HEK293 (cell line): Measurements from ENCODE around the gene RPL29.

Source experiments
- CTCF ChIA-PET: fragments of 350-600 bp; formaldehyde crosslinking; extraction: SDS; loops from one replicate; lab custom pipeline; 2021; ENCODE audit warnings: antibody characterized with exemption; lab: Yijun Ruan, JAX
- POLR2A ChIA-PET: fragments of 300-600 bp; formaldehyde crosslinking; extraction: SDS; loops from one replicate; lab custom pipeline; 2020; ENCODE audit warnings: antibody characterized with exemption, inconsistent platforms; lab: Yijun Ruan, JAX
- H3K27ac ChIP-seq: fragments of 200-500 bp; sonication (Bioruptor generic); 2 replicates; pipeline ENCODE4 v1.5.1; 2014; ENCODE audit warnings: low read depth, low read length, control low read depth, inconsistent platforms; ENCODE audit errors: extremely low read depth
- H3K36me3 ChIP-seq, 2 experiments: fragments of 200-500 bp in 1 of 2; sonication (Bioruptor generic) in 1 of 2; 1 replicate in 1 of 2; 2 replicates in 1 of 2; pipeline ENCODE4 v1.5.1; 2014 to 2017; ENCODE audit warnings: inconsistent platforms in 2 of 2, low read length in 2 of 2; ENCODE audit not compliant: control insufficient read depth in 2 of 2, insufficient read depth in 1 of 2
- H3K4me1 ChIP-seq: fragments of 200-500 bp; sonication (Bioruptor generic); 2 replicates; pipeline ENCODE4 v1.5.1; 2014; ENCODE audit warnings: mild to moderate bottlenecking, low read length, inconsistent platforms; ENCODE audit not compliant: control insufficient read depth, insufficient read depth
- H3K4me3 ChIP-seq: 2 replicates; pipeline ENCODE4 v1.5.1; 2011; ENCODE audit warnings: low read depth, mild to moderate bottlenecking, control low read depth, low read length, moderate library complexity
- H3K9me3 ChIP-seq: fragments of 200-500 bp; sonication (Bioruptor generic); 2 replicates; pipeline ENCODE4 v1.5.1; 2014; ENCODE audit warnings: low read depth, low read length, inconsistent platforms; ENCODE audit not compliant: control insufficient read depth, insufficient read depth
- HOXC10 ChIP-seq: sonication (generic); formaldehyde crosslinking; IDR thresholded peaks from 2 replicates; pipeline ENCODE4 v1.8.1; 2023; ENCODE audit warnings: mild to moderate bottlenecking, missing genetic modification reagents
- HOXD13 ChIP-seq: sonication (generic); formaldehyde crosslinking; IDR thresholded peaks from 2 replicates; pipeline ENCODE4 v1.8.0; 2022; ENCODE audit warnings: missing genetic modification reagents, borderline replicate concordance
- KLF7 ChIP-seq: fragments of 450-650 bp; formaldehyde crosslinking; IDR thresholded peaks from 2 replicates; pipeline ENCODE4 v1.5.1; 2016; ENCODE audit warnings: missing biosample characterization, missing genetic modification characterization, borderline replicate concordance
- KLF9 ChIP-seq: fragments of 450-650 bp; formaldehyde crosslinking; IDR thresholded peaks from 2 replicates; pipeline ENCODE4 v1.5.1; 2016; ENCODE audit warnings: missing biosample characterization, missing genetic modification characterization, low read depth
- SP3 ChIP-seq: fragments of 450-650 bp; formaldehyde crosslinking; IDR thresholded peaks from 2 replicates; pipeline ENCODE4 v1.5.1; 2016; ENCODE audit warnings: missing biosample characterization, missing genetic modification characterization
- ZBTB48 ChIP-seq: fragments of 450-650 bp; formaldehyde crosslinking; IDR thresholded peaks from 2 replicates; pipeline ENCODE4 v1.5.1; 2016; ENCODE audit warnings: missing biosample characterization, missing genetic modification characterization
- ZBTB8A ChIP-seq: fragments of 450-650 bp; formaldehyde crosslinking; IDR thresholded peaks from 2 replicates; pipeline ENCODE4 v1.5.1; 2016; ENCODE audit warnings: missing biosample characterization, missing genetic modification characterization
- ZNF10 ChIP-seq: fragments of 450-650 bp; formaldehyde crosslinking; IDR thresholded peaks from 2 replicates; pipeline ENCODE4 v1.5.1; 2017; ENCODE audit warnings: missing biosample characterization, missing genetic modification characterization
- ZNF157 ChIP-seq: fragments of 450-650 bp; formaldehyde crosslinking; IDR thresholded peaks from 2 replicates; pipeline ENCODE4 v1.5.1; 2016; ENCODE audit warnings: missing biosample characterization, missing genetic modification characterization
- ZNF174 ChIP-seq: fragments of 450-650 bp; formaldehyde crosslinking; IDR thresholded peaks from 2 replicates; pipeline ENCODE4 v1.5.0; 2017; ENCODE audit warnings: missing biosample characterization, mild to moderate bottlenecking, missing genetic modification characterization
- ZNF184 ChIP-seq: fragments of 450-650 bp; IDR thresholded peaks from 2 replicates; pipeline ENCODE4 v1.5.1; 2018; ENCODE audit warnings: missing biosample characterization, mild to moderate bottlenecking, missing genetic modification characterization
- ZNF202 ChIP-seq: fragments of 450-650 bp; formaldehyde crosslinking; IDR thresholded peaks from 2 replicates; pipeline ENCODE4 v1.5.1; 2016; ENCODE audit warnings: missing biosample characterization, missing genetic modification characterization, borderline replicate concordance
- ZNF354C ChIP-seq: fragments of 450-650 bp; formaldehyde crosslinking; IDR thresholded peaks from 2 replicates; pipeline ENCODE4 v1.5.1; 2016; ENCODE audit warnings: missing biosample characterization, missing genetic modification characterization, low read depth, borderline replicate concordance
- ZNF521 ChIP-seq: fragments of 450-650 bp; formaldehyde crosslinking; IDR thresholded peaks from 2 replicates; pipeline ENCODE4 v1.5.1; 2017; ENCODE audit warnings: missing biosample characterization, mild to moderate bottlenecking, missing genetic modification characterization
- ZNF560 ChIP-seq: fragments of 450-650 bp; formaldehyde crosslinking; IDR thresholded peaks from 2 replicates; pipeline ENCODE4 v1.5.1; 2017; ENCODE audit warnings: missing biosample characterization, missing genetic modification characterization, borderline replicate concordance
- ZNF561 ChIP-seq: fragments of 450-650 bp; IDR thresholded peaks from 2 replicates; pipeline ENCODE4 v1.5.1; 2018; ENCODE audit warnings: missing biosample characterization, missing genetic modification characterization, borderline replicate concordance
- ZNF596 ChIP-seq: fragments of 450-650 bp; IDR thresholded peaks from 2 replicates; pipeline ENCODE4 v1.5.0; 2018; ENCODE audit warnings: missing biosample characterization, mild to moderate bottlenecking, missing genetic modification characterization, moderate library complexity
- ZNF610 ChIP-seq: fragments of 450-650 bp; formaldehyde crosslinking; IDR thresholded peaks from 2 replicates; pipeline ENCODE4 v1.5.1; 2016; ENCODE audit warnings: missing biosample characterization, missing genetic modification characterization, borderline replicate concordance
- ZNF785 ChIP-seq: fragments of 450-650 bp; formaldehyde crosslinking; IDR thresholded peaks from 2 replicates; pipeline ENCODE4 v1.5.1; 2016; ENCODE audit warnings: missing biosample characterization, missing genetic modification characterization
- TF ChIP-seq, protein P1 (sequence below): fragments of 450-650 bp; formaldehyde crosslinking; optimal IDR thresholded peaks from 2 replicates; pipeline ENCODE3; 2016; ENCODE audit warnings: missing biosample characterization, mild to moderate bottlenecking, missing genetic modification characterization
- TF ChIP-seq, protein P2 (sequence below): fragments of 450-650 bp; formaldehyde crosslinking; IDR thresholded peaks from 2 replicates; pipeline ENCODE4 v1.5.1; 2016; ENCODE audit warnings: missing biosample characterization, missing genetic modification characterization
- TF ChIP-seq, protein P3 (sequence below): fragments of 450-650 bp; formaldehyde crosslinking; IDR thresholded peaks from 2 replicates; pipeline ENCODE4 v1.5.1; 2016; ENCODE audit warnings: missing biosample characterization, missing genetic modification characterization
- TF ChIP-seq, protein P4 (sequence below): fragments of 450-650 bp; formaldehyde crosslinking; IDR thresholded peaks from 2 replicates; pipeline ENCODE4 v1.5.1; 2016; ENCODE audit warnings: missing biosample characterization, missing genetic modification characterization
- TF ChIP-seq, protein P5 (sequence below): fragments of 450-650 bp; formaldehyde crosslinking; IDR thresholded peaks from 2 replicates; pipeline ENCODE4 v1.5.1; 2017; ENCODE audit warnings: missing biosample characterization, missing genetic modification characterization

The RPL29 gene

DNA sequence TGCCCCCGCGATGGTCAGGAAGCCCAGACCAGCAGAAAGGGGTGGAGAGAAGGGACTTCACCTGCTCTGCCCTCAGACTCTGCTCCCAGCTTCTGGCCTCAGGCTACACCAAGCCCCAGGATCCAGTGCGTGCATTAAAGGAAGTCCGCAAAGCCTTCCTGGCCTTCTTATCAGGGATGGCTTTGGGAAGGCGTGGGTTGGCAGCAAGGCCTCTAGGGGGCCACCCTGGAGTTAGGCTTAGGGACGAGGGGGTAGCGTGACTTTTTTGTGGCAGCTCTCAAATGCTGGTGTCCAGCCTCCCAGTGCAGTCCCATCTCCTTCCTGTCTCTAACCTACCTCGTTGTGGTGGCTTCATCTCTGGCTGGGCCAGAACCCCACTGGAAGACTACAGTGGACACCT, 18.9 kb upstream of the RPL29 start:
- CTCF ChIA-PET: interaction anchor here (0.6 to 3.1 kb wide), 7 partner anchors 12 to 172 kb away, joined by 3 to 14 read pairs (median 4); no protein-coding TSS in a partner anchor
- Histone ChIP-seq H3K4me1 (no peaks in the 10 kb centered on the region), H3K27ac (no peak overlapping the region), H3K4me3 (no peak overlapping the region), H3K9me3 (no peaks in the 10 kb centered on the region), H3K36me3 (no peaks in the 10 kb centered on the region)
- no peak for TF ChIP-seq ZNF354C (tag by site-specific recombination)
- no peak for TF ChIP-seq KLF9 (tag by site-specific recombination)
- TF ChIP-seq ZNF157: no peak
- TF ChIP-seq, protein P1, sequence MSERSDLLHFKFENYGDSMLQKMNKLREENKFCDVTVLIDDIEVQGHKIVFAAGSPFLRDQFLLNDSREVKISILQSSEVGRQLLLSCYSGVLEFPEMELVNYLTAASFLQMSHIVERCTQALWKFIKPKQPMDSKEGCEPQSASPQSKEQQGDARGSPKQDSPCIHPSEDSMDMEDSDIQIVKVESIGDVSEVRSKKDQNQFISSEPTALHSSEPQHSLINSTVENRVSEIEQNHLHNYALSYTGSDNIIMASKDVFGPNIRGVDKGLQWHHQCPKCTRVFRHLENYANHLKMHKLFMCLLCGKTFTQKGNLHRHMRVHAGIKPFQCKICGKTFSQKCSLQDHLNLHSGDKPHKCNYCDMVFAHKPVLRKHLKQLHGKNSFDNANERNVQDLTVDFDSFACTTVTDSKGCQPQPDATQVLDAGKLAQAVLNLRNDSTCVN (tag by site-specific recombination): no peak
- TF ChIP-seq ZBTB48: no peak
- TF ChIP-seq ZNF610 (tag by site-specific recombination): no peak
- no peak for TF ChIP-seq KLF7 (tag by site-specific recombination)
- TF ChIP-seq, protein P2, sequence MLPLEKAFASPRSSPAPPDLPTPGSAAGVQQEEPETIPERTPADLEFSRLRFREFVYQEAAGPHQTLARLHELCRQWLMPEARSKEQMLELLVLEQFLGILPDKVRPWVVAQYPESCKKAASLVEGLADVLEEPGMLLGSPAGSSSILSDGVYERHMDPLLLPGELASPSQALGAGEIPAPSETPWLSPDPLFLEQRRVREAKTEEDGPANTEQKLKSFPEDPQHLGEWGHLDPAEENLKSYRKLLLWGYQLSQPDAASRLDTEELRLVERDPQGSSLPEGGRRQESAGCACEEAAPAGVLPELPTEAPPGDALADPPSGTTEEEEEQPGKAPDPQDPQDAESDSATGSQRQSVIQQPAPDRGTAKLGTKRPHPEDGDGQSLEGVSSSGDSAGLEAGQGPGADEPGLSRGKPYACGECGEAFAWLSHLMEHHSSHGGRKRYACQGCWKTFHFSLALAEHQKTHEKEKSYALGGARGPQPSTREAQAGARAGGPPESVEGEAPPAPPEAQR (tag by site-specific recombination): no peak
- TF ChIP-seq, protein P3, sequence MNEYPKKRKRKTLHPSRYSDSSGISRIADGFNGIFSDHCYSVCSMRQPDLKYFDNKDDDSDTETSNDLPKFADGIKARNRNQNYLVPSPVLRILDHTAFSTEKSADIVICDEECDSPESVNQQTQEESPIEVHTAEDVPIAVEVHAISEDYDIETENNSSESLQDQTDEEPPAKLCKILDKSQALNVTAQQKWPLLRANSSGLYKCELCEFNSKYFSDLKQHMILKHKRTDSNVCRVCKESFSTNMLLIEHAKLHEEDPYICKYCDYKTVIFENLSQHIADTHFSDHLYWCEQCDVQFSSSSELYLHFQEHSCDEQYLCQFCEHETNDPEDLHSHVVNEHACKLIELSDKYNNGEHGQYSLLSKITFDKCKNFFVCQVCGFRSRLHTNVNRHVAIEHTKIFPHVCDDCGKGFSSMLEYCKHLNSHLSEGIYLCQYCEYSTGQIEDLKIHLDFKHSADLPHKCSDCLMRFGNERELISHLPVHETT: no peak
- TF ChIP-seq ZNF521: no peak
- TF ChIP-seq SP3 (tag by site-specific recombination): no peak
- no peak for TF ChIP-seq ZNF202 (tag by site-specific recombination)
- no peak for TF ChIP-seq ZNF10 (tag by site-specific recombination)
- POLR2A ChIA-PET: interaction anchor here (0.6 kb wide), 1 partner anchor 19 kb away, joined by 3 read pairs; the partner anchor contains the start of gene RPL29

DNA sequence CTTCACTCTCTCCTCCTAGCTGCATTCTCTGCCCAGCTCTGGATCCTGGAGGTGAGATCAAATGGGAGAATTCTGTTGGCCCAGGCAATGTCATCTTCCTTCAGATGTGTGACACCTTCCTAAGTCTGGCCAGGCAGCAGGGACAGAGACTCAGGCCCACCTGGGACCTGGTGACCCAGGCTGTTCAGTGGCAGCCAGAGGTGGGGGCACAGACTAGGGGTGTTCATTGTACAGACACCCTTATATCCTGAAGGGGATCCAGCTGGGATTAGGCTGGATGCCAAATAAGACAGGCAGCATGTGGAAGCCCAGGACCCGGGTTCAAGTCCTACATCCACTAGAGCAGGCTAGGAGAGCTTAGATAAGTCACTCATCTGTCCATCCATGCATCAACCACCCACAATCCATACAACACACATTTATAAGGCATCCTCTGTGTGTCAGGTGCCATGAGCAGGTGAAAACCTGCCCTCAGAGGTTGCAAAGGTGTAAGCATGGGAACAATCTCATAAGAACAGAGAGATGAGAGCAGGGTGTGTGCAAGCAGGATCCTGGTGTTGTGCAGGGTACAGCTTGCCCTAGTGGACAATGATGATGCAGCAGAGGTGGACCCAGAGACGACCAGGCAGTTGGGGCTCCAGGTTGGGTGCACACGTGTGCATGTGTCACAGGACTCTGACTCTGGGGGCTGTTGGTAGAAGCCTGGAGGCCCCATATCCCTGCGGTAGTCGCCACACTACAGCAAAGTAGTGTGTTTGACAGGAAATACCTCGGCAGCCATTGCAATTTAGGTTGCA, 18.3 kb upstream of the RPL29 start:
- Histone ChIP-seq H3K9me3 (no peaks in the 10 kb centered on the region), H3K4me1 (no peaks in the 10 kb centered on the region), H3K4me3 (no peak overlapping the region), H3K36me3 (no peaks in the 10 kb centered on the region), H3K27ac (no peak overlapping the region)
- TF ChIP-seq HOXC10 (CRISPR knock-in tag): no peak
- TF ChIP-seq ZNF596: no peak
- ChIA-PET CTCF (interaction anchor here (0.6 to 3.1 kb wide), 7 partner anchors 10 to 325 kb away, joined by 3 to 14 read pairs (median 4); no protein-coding TSS in a partner anchor), POLR2A (interaction anchor here (2.4 kb wide), 1 partner anchor 39 kb away, joined by 8 read pairs; no protein-coding TSS in a partner anchor)

DNA sequence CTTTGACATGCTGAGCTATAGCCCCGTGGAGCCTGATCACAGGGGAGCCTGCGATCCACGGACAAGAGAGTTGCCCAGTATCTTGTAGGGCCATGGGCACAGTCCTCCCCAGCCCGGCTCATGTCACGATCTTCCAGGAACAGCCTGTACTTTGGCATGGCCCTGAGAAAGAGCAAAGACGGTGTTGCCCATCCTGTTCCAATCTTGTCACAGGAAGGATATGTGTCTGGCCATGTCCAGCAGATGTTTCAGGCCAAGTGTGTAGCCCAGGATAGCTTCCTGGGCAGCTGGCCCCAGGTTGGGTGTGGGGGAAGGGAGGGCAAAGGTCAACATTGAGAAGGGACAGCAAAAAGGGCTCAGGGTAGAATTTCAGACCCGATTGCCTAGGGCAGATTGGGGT, 17.0 kb upstream of the RPL29 start:
- Histone ChIP-seq H3K4me3 (no peak overlapping the region), H3K36me3 (no peaks in the 10 kb centered on the region), H3K4me1 (no peaks in the 10 kb centered on the region), H3K9me3 (no peaks in the 10 kb centered on the region), H3K27ac (no peak overlapping the region)
- CTCF ChIA-PET: interaction anchor here (3.1 kb wide), 1 partner anchor 10 kb away, joined by 14 read pairs; no protein-coding TSS in a partner anchor
- POLR2A ChIA-PET: interaction anchor here (2.4 kb wide), 1 partner anchor 41 kb away, joined by 8 read pairs; no protein-coding TSS in a partner anchor
- TF ChIP-seq ZNF561 (no peak), HOXD13 (CRISPR knock-in tag) (no peak), ZNF785 (no peak), ZNF174 (tag by site-specific recombination) (no peak), ZNF184 (tag by site-specific recombination) (no peak), ZBTB8A (tag by site-specific recombination) (no peak), ZNF560 (tag by site-specific recombination) (no peak)
- TF ChIP-seq, protein P4, sequence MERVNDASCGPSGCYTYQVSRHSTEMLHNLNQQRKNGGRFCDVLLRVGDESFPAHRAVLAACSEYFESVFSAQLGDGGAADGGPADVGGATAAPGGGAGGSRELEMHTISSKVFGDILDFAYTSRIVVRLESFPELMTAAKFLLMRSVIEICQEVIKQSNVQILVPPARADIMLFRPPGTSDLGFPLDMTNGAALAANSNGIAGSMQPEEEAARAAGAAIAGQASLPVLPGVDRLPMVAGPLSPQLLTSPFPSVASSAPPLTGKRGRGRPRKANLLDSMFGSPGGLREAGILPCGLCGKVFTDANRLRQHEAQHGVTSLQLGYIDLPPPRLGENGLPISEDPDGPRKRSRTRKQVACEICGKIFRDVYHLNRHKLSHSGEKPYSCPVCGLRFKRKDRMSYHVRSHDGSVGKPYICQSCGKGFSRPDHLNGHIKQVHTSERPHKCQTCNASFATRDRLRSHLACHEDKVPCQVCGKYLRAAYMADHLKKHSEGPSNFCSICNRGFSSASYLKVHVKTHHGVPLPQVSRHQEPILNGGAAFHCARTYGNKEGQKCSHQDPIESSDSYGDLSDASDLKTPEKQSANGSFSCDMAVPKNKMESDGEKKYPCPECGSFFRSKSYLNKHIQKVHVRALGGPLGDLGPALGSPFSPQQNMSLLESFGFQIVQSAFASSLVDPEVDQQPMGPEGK: no peak
- TF ChIP-seq, protein P5, sequence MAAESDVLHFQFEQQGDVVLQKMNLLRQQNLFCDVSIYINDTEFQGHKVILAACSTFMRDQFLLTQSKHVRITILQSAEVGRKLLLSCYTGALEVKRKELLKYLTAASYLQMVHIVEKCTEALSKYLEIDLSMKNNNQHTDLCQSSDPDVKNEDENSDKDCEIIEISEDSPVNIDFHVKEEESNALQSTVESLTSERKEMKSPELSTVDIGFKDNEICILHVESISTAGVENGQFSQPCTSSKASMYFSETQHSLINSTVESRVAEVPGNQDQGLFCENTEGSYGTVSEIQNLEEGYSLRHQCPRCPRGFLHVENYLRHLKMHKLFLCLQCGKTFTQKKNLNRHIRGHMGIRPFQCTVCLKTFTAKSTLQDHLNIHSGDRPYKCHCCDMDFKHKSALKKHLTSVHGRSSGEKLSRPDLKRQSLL: no peak
